Smooth muscle cell (in vitro differentiated cells): ENCODE data around the gene RPL37A. TPM values are rescaled to one million over a fixed set of nuclear protein-coding genes. Genes with fewer than 3 reads are reported as not detected.

Source experiments
- DNase-seq: peaks from one replicate; lab custom pipeline; 2025; ENCODE audit not compliant: unreplicated experiment; lab: John Stamatoyannopoulos, UW
- H2AFZ ChIP-seq: fragments of 200-600 bp; sonication (generic); 2 replicates; pipeline ENCODE4 v1.6.0; 2016; ENCODE audit warnings: antibody characterized with exemption, low read depth, mild to moderate bottlenecking
- H3F3A ChIP-seq: fragments of 200-600 bp; sonication (generic); 2 replicates; pipeline ENCODE4 v1.6.0; 2017; ENCODE audit warnings: antibody characterized with exemption, low read depth
- H3K27ac ChIP-seq: fragments of 200-600 bp; sonication (generic); 2 replicates; pipeline ENCODE4 v1.5.1; 2016; ENCODE audit warnings: low read depth, mild to moderate bottlenecking
- H3K27me3 ChIP-seq: fragments of 200-600 bp; sonication (generic); 2 replicates; pipeline ENCODE4 v1.6.1; 2016; ENCODE audit warnings: low read depth, mild to moderate bottlenecking
- H3K36me3 ChIP-seq: fragments of 200-600 bp; sonication (generic); 2 replicates; pipeline ENCODE4 v1.5.1; 2016; ENCODE audit warnings: low read depth
- H3K4me1 ChIP-seq: fragments of 200-600 bp; sonication (generic); 2 replicates; pipeline ENCODE4 v1.5.1; 2016; ENCODE audit warnings: low read depth
- H3K4me2 ChIP-seq: fragments of 200-600 bp; sonication (generic); 2 replicates; pipeline ENCODE4 v1.6.0; 2016; ENCODE audit warnings: mild to moderate bottlenecking
- H3K4me3 ChIP-seq: fragments of 200-600 bp; sonication (generic); 2 replicates; pipeline ENCODE4 v1.5.1; 2016; ENCODE audit warnings: mild to moderate bottlenecking
- H3K79me2 ChIP-seq: fragments of 200-600 bp; sonication (generic); 2 replicates; pipeline ENCODE4 v1.6.0; 2016; ENCODE audit warnings: low read depth, mild to moderate bottlenecking
- H3K9ac ChIP-seq: fragments of 200-600 bp; sonication (generic); 2 replicates; pipeline ENCODE4 v1.6.0; 2016; ENCODE audit warnings: low read depth
- H3K9me3 ChIP-seq: fragments of 200-600 bp; sonication (generic); replicated peaks from 2 replicates; pipeline ENCODE4 v1.5.1; 2016; ENCODE audit warnings: low read depth
- H4K20me1 ChIP-seq: fragments of 200-600 bp; sonication (generic); 2 replicates; pipeline ENCODE4 v1.6.0; 2016; ENCODE audit warnings: low read depth
- CTCF ChIP-seq: fragments of 200-600 bp; sonication (generic); IDR thresholded peaks from 2 replicates; pipeline ENCODE4 v1.5.1; 2017; ENCODE audit warnings: borderline replicate concordance, mild to moderate bottlenecking, antibody characterized with exemption; ENCODE audit not compliant: insufficient read depth, poor library complexity, severe bottlenecking
- WGBS: methylation state at CpG from one replicate; pipeline ENCODE4 v1.1.7; 2016; ENCODE audit warnings: low lambda C conversion rate; 5-methylcytosine and 5-hydroxymethylcytosine counted together
- polyA plus RNA-seq: library from polyadenylated mRNA; unstranded; fragments of >200 nt; fragmentation: Nextera tagmentation; extraction: Ambion mirVana; gene quantifications from 2 replicates; pipeline ENCODE4 v1.2.1, GENCODE V29; 2016
- total RNA-seq: library from RNA; depleted of rRNA; stranded (reverse); fragments of >200 nt; gene quantifications from 2 replicates; pipeline ENCODE4 v1.2.3, GENCODE V29; 2014

Gene RPL37A
- total and polyA plus RNA-seq, 2 experiments from 2014 or later: 1,221 to 1,842 TPM

- no peak for DNase-seq
- no peak overlapping the region for H3K9ac ChIP-seq
- peaks cover 3% of the 10 kb centered on the region for H3F3A ChIP-seq
- H3K36me3 ChIP-seq: no peaks in the 10 kb centered on the region
- no peaks in the 10 kb centered on the region for H3K79me2 ChIP-seq
- H3K4me1 ChIP-seq: no peaks in the 10 kb centered on the region
- H3K9me3 ChIP-seq: no peaks in the 10 kb centered on the region
- no peak overlapping the region for H3K4me2 ChIP-seq
- H2AFZ ChIP-seq: no peak overlapping the region
- no peak overlapping the region for H3K27ac ChIP-seq
- no peak overlapping the region for H3K4me3 ChIP-seq
- no peaks in the 10 kb centered on the region for H3K27me3 ChIP-seq
- no peak for TF ChIP-seq CTCF
- WGBS: 95% methylated on average over 1 of the region's 1 CpG
- no peaks in the 10 kb centered on the region for H4K20me1 ChIP-seq
These were observed 28.3 kb downstream of the RPL37A start for GRCh38 chr2:216526939-216527338.

- Histone ChIP-seq H3K9me3 (no peaks in the 10 kb centered on the region), H3K36me3 (no peaks in the 10 kb centered on the region), H3K4me2 (no peak overlapping the region), H3K9ac (no peak overlapping the region), H3K4me3 (no peak overlapping the region), H3K79me2 (no peaks in the 10 kb centered on the region), H3F3A (peaks cover 9% of the 10 kb centered on the region), H2AFZ (no peak overlapping the region), H3K4me1 (peaks cover 4% of the 10 kb centered on the region), H4K20me1 (no peaks in the 10 kb centered on the region), H3K27me3 (no peaks in the 10 kb centered on the region), H3K27ac (no peak overlapping the region)
- 89% methylated on average over 1 of the region's 1 CpG for WGBS
- TF ChIP-seq CTCF: no peak
- no peak for DNase-seq
These were observed 29.0 kb downstream of the RPL37A start for GRCh38 chr2:216527600-216527999.

- no peak overlapping the region for H3K9ac ChIP-seq
- no peaks in the 10 kb centered on the region for H3K9me3 ChIP-seq
- no peak overlapping the region for H2AFZ ChIP-seq
- TF ChIP-seq CTCF: no peak
- peaks cover 31% of the 10 kb centered on the region for H3K4me1 ChIP-seq
- peak overlapping the region; percentile 27 for H3K4me2 ChIP-seq
- H3K36me3 ChIP-seq: no peaks in the 10 kb centered on the region
- no peak for DNase-seq
- peak overlapping the region; percentile 43 for H3K27ac ChIP-seq
- H3K4me3 ChIP-seq: no peak overlapping the region
- no peaks in the 10 kb centered on the region for H3K79me2 ChIP-seq
- peaks cover 41% of the 10 kb centered on the region for H3F3A ChIP-seq
- H4K20me1 ChIP-seq: no peaks in the 10 kb centered on the region
- no peaks in the 10 kb centered on the region for H3K27me3 ChIP-seq
- 89% methylated on average over 2 of the region's 2 CpGs for WGBS
These were observed 33.9 kb downstream of the RPL37A start for GRCh38 chr2:216532562-216532961.

GRCh38 chr2:216533609-216534008 is 35.0 kb downstream of the RPL37A start:
- Histone ChIP-seq H3K9me3 (no peaks in the 10 kb centered on the region), H3K36me3 (no peaks in the 10 kb centered on the region), H4K20me1 (no peaks in the 10 kb centered on the region), H3K4me2 (peak overlapping the region; percentile 11), H3K79me2 (no peaks in the 10 kb centered on the region), H3K4me3 (no peak overlapping the region), H3K9ac (no peak overlapping the region), H3F3A (peaks cover 41% of the 10 kb centered on the region), H3K27ac (peak overlapping the region; percentile 77), H3K27me3 (no peaks in the 10 kb centered on the region), H3K4me1 (peaks cover 31% of the 10 kb centered on the region), H2AFZ (no peak overlapping the region)
- no peak for DNase-seq
- no peak for TF ChIP-seq CTCF
- 27% methylated on average over 5 of the region's 5 CpGs for WGBS
